Stimulated activated CD4-positive, alpha-beta T cell treated with anti-CD3 and anti-CD28 coated beads, Interleukin-15, amount 100 ng/mL, for 1 hour (primary cell): Measurements from ENCODE around the gene MRC1.

Source experiments
- DNase-seq, 2 donors: peaks; one replicate each; pipeline ENCODE4 v3.0.0-alpha.2; 2020; ENCODE audit warnings: low read depth in 1 of 2, low spot score in 1 of 2

The MRC1 gene

DNA sequence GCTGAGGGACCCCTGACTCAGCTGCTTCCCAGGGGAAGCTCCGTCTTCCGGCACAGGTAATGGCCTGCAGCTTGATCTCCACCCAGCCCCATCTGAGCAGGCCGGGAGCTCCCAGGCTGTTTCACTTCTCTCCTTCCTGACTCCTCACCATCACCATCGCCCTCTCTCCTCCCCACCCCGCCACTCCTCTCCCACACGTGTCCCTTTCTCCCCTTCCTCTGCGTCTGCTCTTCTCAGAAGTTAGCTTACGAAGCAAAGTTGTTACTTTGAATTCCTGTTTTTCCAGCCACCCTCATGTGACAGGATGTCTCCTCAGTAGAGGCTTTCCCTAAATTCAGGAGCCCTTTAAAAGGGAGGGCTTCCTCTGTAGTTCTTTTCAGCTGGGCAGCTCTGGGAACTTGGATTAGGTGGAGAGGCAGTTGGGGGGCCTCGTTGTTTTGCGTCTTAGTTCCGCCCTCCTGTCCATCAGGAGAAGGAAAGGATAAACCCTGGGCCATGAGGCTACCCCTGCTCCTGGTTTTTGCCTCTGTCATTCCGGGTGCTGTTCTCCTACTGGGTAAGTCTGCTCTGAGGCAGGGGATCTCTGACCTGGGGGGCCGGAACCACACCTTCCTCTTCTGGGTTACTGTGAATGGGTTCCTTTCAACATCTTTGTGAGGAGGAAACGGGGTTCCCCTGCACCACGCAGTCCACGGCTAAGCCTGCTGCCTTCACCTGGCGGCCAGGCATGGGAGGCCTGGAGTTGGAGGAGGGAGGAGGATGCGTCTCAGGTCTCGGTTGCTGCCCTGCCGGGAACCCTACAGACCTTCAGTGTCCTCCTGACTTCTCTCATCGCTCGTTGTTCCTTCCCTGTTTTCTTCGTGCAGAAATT is at the start of gene MRC1:
Gene MRC1 (plus strand): TSS at position 378 of the 871 bp plus-strand sequence. CDS start 118 bp downstream, at position 496.
- DNase-seq = no peak

DNA sequence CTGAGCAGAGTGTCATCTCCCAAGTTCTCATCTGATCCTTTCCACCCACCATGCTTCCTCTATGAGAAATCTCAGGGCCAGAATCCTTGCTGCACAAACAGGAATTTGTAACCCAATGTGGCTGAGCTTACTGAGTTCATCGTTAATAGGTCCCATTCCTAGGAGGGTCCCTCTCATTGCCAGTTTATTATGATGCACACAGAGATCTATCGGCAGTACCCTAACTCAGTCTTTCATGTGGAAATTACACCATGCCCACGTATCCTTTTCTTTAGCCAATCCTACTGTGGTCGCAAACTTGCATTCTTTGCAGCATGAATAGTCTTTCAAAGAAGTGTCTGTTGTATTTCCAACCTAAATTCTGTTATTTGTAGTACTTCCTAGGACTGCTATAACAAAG is 45.0 kb upstream of the MRC1 start:
- DNase-seq = no peak

DNA sequence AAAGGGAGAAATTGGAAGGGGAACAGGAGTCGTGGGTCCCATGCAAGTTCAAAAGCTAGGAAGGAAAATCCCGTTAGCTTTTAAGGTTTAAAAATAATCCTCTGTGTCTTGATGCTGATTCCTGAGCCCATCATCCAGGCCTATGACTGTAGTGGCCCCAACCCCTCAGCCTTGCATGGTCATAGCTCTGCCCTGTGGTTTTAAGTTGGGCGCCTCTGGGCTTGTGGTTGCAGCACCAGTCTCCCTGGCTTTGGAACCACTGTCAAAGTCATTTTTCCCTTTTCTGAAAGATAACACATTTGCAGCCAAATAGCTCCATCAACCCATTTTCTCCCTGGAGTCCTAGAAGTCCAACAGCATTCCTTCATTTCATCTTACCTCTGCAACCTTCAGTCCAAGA is 43.5 kb upstream of the MRC1 start:
- no peak for DNase-seq

DNA sequence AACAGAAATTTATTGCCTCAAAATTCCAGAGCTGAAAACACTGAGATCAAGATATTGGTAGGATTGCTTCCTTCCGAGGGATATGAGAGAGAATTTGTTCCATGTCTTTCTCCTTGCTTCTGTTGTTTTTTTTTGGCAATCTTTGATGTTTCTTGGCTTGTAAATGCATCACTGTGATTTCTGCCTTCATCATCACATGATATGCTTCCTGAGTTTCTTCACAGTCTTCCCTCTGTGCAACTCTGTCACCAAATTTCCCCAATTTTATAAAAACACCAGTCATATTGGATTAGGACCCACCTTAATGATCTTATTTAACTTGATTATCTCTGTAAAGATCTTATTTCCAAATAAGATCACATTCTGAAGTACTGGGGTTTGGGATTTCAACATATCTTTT is 42.4 kb upstream of the MRC1 start:
- DNase-seq = no peak

DNA sequence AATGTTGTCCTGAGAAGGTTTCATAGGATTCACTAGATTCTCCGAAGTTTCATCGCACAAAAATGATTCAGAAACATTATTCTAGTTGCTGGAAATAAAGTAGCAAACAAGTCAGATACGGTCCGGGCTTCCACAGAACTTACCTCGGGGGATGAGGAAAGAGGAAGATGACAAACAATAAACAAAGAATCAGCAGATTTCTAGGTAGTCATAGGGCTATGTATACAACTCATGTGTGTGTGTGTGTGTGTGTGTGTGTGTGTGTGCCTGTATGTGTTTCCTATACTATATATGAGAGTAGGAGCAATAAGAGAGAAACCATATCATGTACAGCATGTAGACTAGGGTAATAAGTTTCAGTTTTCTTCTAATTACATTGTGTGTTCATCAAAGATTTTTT is 40.7 kb upstream of the MRC1 start:
- no peak for DNase-seq

DNA sequence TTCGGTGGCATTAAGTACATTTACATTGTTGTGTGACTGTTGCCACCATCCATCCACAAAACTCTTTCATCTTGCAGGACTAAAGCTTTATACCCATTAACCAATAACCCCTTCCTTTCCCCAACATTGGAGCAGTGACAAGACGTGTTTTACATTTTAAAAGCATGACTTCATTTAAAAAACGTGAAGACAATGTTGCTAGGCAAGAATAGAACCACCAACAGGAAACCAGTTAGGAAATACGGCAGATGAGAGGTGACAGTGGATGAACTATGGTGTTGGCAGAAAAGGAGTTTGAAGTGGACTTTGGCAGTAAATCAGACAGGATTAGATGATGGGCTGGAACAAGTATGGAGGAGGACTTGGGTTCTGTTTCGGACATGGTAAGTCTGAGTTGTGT is 40.2 kb upstream of the MRC1 start:
- DNase-seq = no peak

DNA sequence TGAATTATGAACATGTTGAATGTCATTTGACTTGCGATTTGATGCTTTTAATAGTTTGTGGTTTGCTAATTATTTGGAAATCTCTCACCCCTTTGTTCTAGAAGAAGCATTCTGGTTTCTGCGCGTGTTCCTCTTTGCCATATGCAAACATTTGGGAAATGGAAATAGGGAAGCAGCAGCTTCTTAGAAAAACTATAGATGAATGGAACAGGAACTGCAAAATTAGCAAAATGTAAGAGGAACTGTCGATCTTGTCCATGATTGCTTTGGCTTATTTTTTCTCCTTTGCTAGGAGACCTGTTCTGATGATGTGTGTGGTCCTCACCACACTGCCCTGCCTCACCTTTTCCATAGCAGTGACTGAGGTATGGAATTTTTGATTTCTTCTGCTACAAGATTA is 38.1 kb upstream of the MRC1 start:
- DNase-seq = no peak

DNA sequence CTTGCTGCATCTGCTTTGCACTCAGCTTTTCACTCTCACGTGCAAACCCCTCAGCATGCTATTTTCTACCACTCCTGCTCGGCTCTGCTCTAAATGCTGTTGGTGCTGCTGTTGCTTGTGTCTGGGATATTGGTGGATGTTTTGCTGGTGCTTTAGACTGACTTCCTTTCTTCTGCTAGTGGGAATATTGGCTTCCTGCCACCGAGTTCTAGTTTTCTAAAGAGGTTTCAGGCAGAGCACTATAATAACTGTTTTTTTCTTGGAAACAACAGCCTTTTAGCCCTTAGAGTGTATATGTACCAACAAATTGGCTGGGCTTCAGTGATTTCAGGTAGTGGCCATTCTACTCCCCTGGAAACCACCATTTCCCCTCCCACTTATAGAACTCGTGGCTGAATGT is 29.4 kb upstream of the MRC1 start:
- DNase-seq = no peak

DNA sequence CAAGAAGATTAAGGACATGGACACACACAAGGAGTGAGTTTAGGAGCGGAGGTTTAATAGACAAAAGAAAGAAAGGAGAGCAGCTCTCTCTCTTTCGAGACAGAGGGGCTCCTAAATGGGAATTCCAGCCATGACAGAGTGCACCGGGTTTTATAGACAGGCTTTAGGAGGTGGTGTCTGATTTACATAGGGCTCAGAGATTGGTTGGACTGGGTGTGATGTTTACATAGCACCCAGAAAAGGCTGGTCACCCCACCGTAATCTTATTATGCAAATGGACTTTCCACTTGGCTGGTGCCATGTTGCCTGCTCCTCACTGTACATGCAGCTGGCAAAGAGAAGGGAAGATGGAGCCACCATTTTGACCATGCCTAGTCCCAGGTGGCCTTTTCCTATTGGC is 28.4 kb upstream of the MRC1 start:
- DNase-seq = no peak

DNA sequence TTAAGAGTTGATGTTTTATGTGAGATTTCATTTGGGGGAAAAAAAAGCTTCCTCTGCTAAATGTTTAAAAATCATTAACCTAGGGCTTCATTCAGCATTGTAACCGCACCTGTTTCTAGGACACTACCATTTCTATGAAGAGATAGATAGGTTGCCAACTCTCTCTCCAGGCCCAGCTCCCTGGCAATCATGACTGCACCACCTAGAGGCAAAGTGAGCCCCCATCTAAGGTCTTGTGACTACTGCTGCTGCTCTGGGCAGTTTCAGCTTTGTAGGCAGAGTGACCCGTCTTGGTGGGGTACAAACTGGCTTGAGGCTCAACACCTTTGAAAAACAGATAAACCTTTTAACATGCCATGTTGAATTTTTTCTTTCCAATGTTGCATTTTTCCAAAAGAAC is 27.3 kb upstream of the MRC1 start:
- DNase-seq = no peak

DNA sequence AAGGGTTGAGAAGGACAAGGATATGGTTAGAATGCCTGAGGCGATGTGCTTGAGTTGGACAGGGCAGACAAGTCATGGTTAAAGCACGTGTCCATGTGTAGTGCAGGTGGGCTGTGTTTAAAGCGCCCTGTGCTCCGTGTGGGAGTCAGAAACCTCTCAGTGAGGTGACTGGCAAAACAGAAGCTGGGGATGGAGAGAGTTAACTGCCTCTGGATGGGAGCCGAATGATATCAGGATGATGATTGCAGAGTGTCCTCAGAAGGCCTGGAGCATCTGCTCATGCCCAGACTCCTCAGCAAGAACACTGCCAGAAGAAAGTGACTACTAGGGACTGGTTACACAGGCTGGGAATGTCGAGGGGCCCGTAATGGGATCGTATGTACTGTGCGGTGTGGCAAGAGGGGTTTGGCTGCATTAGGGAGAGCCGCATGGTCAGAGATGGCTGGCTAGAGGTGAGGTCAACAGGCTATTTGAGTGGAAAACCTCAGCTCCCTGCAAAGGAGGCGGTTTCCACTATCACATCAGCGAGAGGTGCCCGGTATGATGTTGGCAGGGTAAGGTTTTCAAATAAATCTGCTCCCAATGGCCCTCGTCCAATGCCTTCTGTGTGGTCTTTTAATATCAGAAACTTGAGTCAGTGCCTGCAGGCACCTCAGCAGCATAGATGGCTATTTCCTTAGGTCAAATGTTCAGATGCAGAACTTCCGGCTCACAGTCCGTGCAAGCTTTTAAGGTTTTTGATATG is 26.1 kb upstream of the MRC1 start:
- no peak for DNase-seq

DNA sequence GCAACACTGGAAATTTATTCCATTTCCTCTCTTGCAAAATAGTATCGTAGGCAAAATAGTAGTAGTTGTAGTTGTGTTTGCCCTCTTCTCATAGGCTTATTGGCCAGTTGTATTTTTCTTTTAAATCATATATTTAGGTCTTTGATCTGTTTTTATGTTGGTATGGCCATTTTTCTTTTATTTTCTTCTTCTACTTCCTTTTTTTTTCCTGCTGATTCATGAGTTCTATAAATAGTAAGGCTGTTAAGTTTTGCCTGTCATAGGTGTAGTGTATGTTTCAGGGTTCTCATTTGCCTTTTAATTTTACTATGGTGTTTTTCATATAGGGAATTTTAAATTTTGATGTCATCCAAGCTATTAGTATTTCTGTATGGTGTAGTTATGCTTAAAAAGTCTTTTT is 25.4 kb upstream of the MRC1 start:
- no peak for DNase-seq

DNA sequence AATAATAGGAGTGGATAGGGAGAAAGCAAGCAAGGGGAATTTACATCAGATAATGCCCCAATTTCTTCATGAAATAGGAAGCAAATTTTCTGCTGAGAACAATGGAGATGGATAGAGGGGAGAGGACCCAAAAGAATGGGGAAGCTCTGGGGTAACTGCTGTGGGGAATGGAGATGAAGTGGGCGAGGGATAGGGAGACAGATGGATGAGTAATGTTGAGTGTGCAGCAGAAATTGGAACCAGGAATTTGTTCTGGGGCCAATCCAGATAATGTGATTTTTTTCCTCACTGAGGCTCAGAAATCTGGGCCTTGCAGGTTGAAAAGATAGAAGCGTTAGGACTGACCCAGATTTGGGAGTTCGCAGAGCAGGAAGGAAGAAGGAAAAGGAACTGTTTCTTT is 24.5 kb upstream of the MRC1 start:
- DNase-seq = no peak

DNA sequence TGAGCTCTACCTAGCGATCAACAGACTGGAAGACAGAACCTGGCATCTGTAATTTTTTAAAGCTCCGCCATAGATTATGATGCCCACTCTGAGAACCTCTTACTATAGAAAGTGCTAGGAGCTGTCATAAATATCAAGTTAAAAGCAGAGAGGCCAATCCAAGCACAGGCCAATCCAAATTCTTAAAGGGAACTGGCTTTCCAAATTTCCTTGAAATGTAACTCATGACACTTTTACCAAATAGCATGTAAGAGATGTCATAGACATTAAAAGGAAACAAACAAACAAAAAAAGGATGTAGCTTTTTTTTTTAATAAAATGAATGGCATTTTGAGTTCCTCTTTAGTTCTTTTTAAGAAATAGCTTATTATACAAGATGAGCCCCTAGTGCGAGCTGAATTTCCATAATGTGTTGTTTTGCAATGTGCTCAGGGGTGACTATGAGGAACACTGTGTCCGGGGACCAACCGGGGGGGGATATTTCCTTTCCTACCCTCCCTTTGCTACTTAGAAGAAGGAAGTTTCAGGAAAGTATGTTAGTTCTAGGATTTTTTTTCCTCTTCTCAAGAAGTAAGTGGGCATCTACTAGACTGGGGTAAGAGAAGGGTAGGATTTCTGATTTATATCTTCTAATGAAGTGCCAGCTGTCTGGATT is 23.7 kb upstream of the MRC1 start:
- no peak for DNase-seq

DNA sequence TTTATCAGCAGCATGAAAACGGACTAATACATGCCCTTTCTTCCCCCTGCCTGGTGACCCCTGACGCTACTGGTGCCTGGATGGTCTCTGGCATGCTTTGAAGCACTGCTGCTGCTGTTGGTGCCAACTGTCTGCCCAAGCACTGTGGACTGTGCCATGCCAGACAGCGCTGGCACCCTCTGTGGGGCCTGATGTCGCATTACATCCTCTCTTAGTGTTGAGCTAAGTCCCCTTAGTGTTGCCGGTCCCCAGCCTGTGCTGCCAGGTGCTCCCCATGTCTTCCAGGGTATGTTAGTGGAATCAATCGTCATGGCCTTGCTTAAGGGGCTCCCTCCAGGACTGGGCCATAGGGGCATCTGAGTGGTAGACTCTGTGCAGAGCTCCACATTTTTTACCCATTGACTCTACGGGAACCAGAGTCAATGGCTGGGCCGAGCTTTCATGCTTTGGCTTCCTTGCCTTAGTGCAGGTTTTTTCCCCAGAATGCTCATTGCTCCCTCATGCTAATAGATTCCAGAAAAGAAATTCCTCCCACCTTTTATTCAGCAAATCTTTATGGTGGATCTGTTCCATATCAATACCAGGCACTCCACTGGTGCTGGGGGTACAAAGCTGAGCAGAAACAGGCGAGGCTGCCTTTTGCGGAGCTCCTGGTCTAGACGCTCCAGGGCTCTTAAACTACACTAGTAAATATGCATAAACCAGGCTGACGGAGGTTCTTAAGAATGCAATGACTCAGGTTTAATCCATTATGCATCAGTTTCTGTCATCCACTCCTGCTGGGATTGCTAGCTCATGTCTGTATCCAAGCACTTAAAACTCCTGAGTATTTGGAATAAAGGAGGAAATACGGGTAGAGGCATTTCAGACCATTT is 21.8 kb upstream of the MRC1 start:
- no peak for DNase-seq

DNA sequence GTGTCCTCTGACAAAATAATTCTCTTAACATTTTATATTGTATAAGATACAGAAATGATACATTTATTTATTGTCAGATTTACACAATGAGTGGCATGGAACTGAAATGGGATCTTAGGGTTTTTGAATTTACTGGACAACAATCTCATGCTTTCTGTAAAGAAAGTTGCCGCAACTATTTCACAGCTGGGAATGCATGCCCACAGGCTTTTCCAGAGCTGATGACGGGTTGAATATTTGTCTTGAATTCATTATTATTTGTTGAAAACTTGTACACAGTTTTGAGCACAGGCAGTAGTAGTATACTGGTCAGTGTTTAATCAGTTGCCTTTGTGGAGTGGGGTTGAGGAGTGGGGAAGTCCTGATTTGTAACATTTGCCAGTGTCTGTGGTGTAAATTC is 20.5 kb upstream of the MRC1 start:
- DNase-seq = no peak

DNA sequence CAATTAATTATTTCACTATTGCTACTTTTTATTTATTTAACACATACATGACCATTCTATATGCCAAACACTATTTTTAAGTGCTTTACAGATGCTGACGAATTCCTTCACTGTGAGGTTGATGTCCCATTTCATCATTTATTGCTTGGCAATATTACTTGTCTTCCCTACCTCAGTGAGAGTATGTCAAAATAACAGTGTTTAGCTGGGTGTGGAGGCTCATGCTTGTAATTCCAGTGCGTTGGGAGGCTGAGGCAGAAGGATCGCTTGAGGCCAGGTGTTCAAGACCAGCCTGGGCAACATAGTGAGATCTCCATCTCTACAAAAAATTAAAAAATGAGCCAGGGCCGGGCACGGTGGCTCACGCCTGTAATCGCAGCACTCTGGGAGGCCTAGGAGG is 19.8 kb upstream of the MRC1 start:
- no peak for DNase-seq

DNA sequence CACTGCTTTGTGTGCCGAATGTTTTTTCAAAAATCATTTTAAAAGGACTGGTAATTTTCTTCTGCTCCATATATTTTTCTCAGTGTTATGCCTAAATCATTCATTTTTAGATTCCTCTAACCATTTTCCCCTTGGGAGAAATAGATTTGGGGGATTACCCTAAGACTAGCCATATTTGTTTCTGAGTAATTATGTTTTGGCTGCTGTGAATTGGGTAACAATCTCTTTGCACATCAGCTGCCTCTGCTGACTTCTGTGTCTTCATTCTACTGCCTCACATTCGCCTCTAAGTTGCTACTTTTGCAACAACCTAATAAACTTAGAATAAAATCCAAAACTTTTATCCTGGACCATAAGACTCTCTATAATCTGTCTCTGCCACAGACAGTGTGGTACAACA is 18.5 kb upstream of the MRC1 start:
- no peak for DNase-seq

DNA sequence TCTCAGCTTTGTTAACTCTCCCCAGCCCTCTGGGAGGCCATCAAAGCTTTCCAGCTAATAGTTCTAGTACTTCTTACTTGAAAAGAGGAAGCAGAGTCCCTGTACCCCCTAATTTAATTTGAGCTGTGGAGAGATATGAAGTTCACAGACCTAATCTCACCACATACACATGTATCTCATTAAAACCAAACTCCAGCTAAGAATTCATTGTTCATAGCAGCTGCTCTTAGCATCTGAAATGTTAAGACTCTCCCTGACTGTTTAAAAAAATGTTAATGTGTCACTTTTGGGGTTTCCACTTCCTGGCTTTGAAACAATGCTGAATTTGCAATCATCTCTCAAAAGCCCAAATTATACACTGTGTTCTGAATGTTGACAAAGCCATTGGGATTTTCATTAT is 16.2 kb upstream of the MRC1 start:
- no peak for DNase-seq

DNA sequence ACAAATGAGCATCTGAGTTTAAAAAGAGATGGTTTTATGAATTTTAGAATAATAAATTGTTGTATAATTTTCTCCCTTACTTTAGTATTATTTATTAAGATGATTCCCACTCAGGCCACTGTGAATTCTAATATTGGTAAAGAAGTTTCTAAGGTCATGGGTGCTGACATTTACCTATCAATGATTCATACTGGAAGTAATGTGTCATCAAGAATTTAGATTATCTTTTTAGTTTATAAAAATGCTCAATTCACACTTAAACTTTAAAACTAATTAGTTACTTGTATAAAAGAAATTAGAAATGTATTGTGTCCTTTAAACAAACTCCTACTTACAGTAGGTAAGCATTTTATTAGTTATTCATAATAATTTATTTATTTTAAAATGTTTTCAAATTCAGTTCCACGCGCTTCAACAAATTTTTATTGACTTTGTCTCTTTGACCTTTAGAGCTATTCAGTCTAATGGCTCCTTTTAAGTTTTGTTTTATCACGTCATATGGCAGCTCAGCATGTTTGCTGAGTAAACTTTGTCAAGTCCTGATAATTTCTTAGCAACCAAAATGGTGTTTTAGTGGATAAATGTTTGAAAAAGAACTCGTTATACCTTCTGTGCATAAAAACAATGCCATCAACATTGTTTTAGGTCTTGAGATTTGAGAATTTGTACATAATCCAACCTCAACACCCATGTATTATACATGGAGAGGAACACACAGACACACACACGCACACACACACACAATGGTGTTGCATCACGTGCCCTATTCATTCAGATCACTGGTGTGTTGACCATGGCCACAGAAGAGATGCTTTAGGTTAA is 15.1 kb upstream of the MRC1 start:
- no peak for DNase-seq
